ENCODE results near the gene CCDC78. TPM values are rescaled to one million over a fixed set of nuclear protein-coding genes. Genes with fewer than 3 reads are reported as not detected.

The CCDC78 gene
- total and polyA plus RNA-seq, 2 of the 4 experiments (the other 2 are of a cell fraction), result 0.54 to 4.6 TPM

DNA sequence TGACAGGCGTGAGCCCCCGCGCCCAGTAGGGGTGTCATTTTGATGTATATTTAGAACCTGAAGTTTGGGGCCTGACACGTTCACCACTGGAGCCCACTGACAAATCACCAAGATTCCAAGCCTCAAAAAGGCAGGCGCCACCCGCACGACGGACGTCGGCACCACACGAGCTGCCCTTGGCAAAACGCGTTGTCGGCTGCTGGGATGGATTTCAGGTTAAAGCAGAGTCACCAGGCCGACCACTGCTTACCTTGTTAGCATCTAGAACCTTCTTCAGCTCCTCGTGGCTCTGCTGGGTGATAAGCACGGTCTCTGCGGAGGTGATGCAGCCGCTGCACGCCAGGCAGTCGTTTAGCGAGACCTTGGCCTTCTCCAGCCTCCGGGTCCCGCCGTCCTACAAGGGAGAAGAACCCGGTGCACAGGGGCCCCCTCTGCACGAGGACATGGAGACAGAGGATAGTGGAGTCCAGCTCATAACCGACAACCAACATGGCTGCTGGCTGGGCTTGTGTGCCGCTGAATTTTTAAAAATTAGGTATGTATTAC lies 10.8 kb upstream of the CCDC78 start:
- H3K9ac ChIP-seq (ENCODE audit: low read depth, low read length), result no peak overlapping the region
- no peak for DNase-seq
- dilution Hi-C loops (cut with HindIII; ENCODE audit: low sequenced_read_pairs, unreplicated experiment), result no loop called here
- no peak overlapping the region for H2AK9ac ChIP-seq (replicated peaks; ENCODE audit: low read depth, low read length, poor library complexity)
- H3K56ac ChIP-seq (ENCODE audit: extremely low read depth, insufficient read depth, low read length), result no peak overlapping the region
- H2BK15ac ChIP-seq (ENCODE audit: low read depth, low read length), result no peak overlapping the region
- no peak overlapping the region for H3K18ac ChIP-seq (ENCODE audit: low read depth, low read length)
- H3K23ac ChIP-seq (ENCODE audit: low read depth, low read length), result no peak overlapping the region
- peaks cover 5% of the 10 kb centered on the region; the same call in 1 of the 2 replicates for H3K4me1 ChIP-seq (ENCODE audit: control insufficient read depth, insufficient read depth, low read length)
- peaks cover 46% of the 10 kb centered on the region for H3K36me3 ChIP-seq (ENCODE audit: control insufficient read depth, insufficient read depth, low read length)
- in situ Hi-C loops (cut with MboI; ENCODE audit: low sequenced_read_pairs), result no loop called here
- no peak overlapping the region for H3K4me2 ChIP-seq (ENCODE audit: low read depth, low read length)
- intact Hi-C loops (cut with micrococcal nuclease), result no loop called here
- H2BK20ac ChIP-seq (ENCODE audit: low read depth, low read length), result no peak overlapping the region
- H4K20me1 ChIP-seq (ENCODE audit: insufficient read depth, low read length), result peaks cover 5% of the 10 kb centered on the region; the same call in 1 of the 2 replicates
- CTCF ChIA-PET, result interaction anchor here (1.0 kb wide), 1 partner anchor 12 kb away, joined by 3 read pairs; no protein-coding TSS in a partner anchor
- H4K5ac ChIP-seq (ENCODE audit: low read depth, low read length), result no peak overlapping the region
- 97% methylated on average over 14 of the region's 29 CpGs; no CpG with 5 or more reads in 1 of the 2 experiments for WGBS, 2 experiments (ENCODE audit: extremely low coverage in 2 of 2, insufficient read length in 1 of 2)
- ATAC-seq (ENCODE audit: low read depth), result no peak
- H3K9me1 ChIP-seq (ENCODE audit: insufficient read depth, low read length), result peaks cover 4% of the 10 kb centered on the region; the same call in 1 of the 2 replicates
- peaks cover 7 to 19% of the 10 kb centered on the region in 2 experiments for H3K79me1 ChIP-seq (ENCODE audit: low read depth in 1 of 2, low read length in 2 of 2)
- H3K14ac ChIP-seq (replicated peaks; ENCODE audit: low read depth, low read length), result no peak overlapping the region
- no peak overlapping the region for H2BK120ac ChIP-seq (ENCODE audit: low read depth, low read length)
- H3K4ac ChIP-seq (ENCODE audit: low read depth, low read length), result no peak overlapping the region
- H3K27ac ChIP-seq (ENCODE audit: insufficient read depth, low read length), result no peak overlapping the region
- H3K4me3 ChIP-seq (ENCODE audit: insufficient read depth, low read depth, low read length), result no peak overlapping the region
- H3K27me3 ChIP-seq (ENCODE audit: control insufficient read depth, insufficient read depth, low read length), result no peaks in the 10 kb centered on the region
- no peak overlapping the region for H4K8ac ChIP-seq (ENCODE audit: low read depth in 2 of 2, low read length in 2 of 2)
- H2AFZ ChIP-seq (replicated peaks; ENCODE audit: low read length, poor library complexity), result no peak overlapping the region
- H2BK5ac ChIP-seq (ENCODE audit: low read depth, low read length, poor library complexity, severe bottlenecking), result no peak overlapping the region
- H2AK5ac ChIP-seq (ENCODE audit: low read depth, low read length), result no peak overlapping the region
- POLR2A ChIA-PET (ENCODE audit: unreplicated experiment), result no interaction called here
- TF ChIP-seq FOS (IDR thresholded peaks at IDR 0.05; ENCODE audit: low read depth, low read length) (no peak), MAFK (IDR thresholded peaks at IDR 0.05; ENCODE audit: low read depth, low read length) (no peak), MXI1 (IDR thresholded peaks at IDR 0.05; ENCODE audit: borderline replicate concordance, low read depth, low read length) (no peak), POLR2A (IDR thresholded peaks at IDR 0.05; ENCODE audit: low read depth, low read length) (no peak), RCOR1 (IDR thresholded peaks at IDR 0.05; ENCODE audit: insufficient replicate concordance, low read length) (no peak), CHD1 (IDR thresholded peaks at IDR 0.05; ENCODE audit: low read depth, low read length) (no peak), BHLHE40 (IDR thresholded peaks at IDR 0.05; ENCODE audit: low read depth, low read length) (no peak), CEBPB (IDR thresholded peaks at IDR 0.05; ENCODE audit: low read depth, low read length) (no peak), NFE2L2 (IDR thresholded peaks at IDR 0.05; ENCODE audit: low read depth, low read length) (no peak), RAD21 (IDR thresholded peaks at IDR 0.05; ENCODE audit: low read length) (no peak), RFX5 (IDR thresholded peaks at IDR 0.05; ENCODE audit: low read depth, low read length) (no peak)
- TF ChIP-seq, protein P1, sequence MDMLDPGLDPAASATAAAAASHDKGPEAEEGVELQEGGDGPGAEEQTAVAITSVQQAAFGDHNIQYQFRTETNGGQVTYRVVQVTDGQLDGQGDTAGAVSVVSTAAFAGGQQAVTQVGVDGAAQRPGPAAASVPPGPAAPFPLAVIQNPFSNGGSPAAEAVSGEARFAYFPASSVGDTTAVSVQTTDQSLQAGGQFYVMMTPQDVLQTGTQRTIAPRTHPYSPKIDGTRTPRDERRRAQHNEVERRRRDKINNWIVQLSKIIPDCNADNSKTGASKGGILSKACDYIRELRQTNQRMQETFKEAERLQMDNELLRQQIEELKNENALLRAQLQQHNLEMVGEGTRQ (IDR thresholded peaks at IDR 0.05; ENCODE audit: low read depth, low read length), result no peak
- TF ChIP-seq, protein P2, sequence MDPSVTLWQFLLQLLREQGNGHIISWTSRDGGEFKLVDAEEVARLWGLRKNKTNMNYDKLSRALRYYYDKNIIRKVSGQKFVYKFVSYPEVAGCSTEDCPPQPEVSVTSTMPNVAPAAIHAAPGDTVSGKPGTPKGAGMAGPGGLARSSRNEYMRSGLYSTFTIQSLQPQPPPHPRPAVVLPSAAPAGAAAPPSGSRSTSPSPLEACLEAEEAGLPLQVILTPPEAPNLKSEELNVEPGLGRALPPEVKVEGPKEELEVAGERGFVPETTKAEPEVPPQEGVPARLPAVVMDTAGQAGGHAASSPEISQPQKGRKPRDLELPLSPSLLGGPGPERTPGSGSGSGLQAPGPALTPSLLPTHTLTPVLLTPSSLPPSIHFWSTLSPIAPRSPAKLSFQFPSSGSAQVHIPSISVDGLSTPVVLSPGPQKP (IDR thresholded peaks at IDR 0.05; ENCODE audit: borderline replicate concordance, low read depth, low read length), result no peak
- TF ChIP-seq, protein P3, sequence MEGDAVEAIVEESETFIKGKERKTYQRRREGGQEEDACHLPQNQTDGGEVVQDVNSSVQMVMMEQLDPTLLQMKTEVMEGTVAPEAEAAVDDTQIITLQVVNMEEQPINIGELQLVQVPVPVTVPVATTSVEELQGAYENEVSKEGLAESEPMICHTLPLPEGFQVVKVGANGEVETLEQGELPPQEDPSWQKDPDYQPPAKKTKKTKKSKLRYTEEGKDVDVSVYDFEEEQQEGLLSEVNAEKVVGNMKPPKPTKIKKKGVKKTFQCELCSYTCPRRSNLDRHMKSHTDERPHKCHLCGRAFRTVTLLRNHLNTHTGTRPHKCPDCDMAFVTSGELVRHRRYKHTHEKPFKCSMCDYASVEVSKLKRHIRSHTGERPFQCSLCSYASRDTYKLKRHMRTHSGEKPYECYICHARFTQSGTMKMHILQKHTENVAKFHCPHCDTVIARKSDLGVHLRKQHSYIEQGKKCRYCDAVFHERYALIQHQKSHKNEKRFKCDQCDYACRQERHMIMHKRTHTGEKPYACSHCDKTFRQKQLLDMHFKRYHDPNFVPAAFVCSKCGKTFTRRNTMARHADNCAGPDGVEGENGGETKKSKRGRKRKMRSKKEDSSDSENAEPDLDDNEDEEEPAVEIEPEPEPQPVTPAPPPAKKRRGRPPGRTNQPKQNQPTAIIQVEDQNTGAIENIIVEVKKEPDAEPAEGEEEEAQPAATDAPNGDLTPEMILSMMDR (conservative IDR thresholded peaks at IDR 0.05; ENCODE audit: low read depth, low read length), result no peak
- BruUV-seq (replicated peaks), result no TSS peak
- no peak overlapping the region for H4K91ac ChIP-seq (ENCODE audit: insufficient read depth, low read depth, low read length)
- no peaks in the 10 kb centered on the region for H3K9me3 ChIP-seq (ENCODE audit: control insufficient read depth, insufficient read depth, low read length)

Data from IMR-90 (cell line).